HG03139 (cell line): ENCODE data around the gene SLC1A5.
"Not testable (repeated sequence)": the region's sequence is repeated elsewhere in the genome, so short reads cannot be mapped to it uniquely, and the experiment has no call there.

Source experiments
- ATAC-seq: cut with Tn5 transposase; IDR thresholded peaks from one replicate; pipeline ENCODE4 v1.9.1; 2021; ENCODE audit not compliant: unreplicated experiment

SLC1A5 gene

DNA sequence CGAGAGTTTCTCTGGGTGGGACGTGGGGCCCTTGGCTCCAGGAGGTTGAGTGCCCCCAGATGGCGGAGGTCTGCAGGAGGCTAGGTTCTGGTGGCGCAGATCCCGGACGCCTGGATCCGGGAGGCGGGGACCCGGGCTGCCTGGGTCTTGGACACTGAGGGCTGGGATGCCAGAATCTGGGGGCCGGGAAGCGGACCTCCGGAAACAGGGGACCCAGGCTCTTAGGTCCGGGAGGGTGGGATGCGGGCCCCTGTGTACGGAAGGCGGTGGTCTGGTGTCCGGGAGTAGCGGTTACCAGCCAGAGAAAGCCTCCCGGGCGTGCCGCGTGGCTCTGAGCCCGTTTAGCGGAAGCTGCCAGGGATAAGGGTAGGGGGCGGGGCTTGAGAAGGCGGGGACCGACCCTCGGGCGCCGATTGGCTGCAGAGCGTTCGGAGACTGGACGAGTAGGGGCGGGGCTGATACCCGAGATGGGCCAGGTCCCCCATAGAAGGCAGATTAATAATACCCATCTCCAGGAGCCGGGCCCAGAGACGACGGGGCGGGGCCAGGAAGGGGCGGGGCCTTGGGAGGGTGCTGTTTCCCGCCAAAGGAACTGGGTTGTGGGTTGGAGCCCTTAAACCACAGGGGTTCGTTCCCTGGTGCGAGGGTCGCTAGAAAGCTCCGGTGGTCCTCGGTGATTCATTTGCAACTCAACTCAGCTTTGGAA is at the start of gene SLC1A5:
TSS of gene SLC1A5 (minus strand) at position 333 of the 706 bp plus-strand sequence. CDS start 629 bp downstream, outside the sequence.
- ATAC-seq = peak; percentile 67

GRCh38 chr19:46838160-46838559 is 49.8 kb upstream of the SLC1A5 start:
- no peak for ATAC-seq

- ATAC-seq = no peak
Observed at GRCh38 chr19:46834984-46835383, 46.6 kb upstream of the SLC1A5 start.

DNA sequence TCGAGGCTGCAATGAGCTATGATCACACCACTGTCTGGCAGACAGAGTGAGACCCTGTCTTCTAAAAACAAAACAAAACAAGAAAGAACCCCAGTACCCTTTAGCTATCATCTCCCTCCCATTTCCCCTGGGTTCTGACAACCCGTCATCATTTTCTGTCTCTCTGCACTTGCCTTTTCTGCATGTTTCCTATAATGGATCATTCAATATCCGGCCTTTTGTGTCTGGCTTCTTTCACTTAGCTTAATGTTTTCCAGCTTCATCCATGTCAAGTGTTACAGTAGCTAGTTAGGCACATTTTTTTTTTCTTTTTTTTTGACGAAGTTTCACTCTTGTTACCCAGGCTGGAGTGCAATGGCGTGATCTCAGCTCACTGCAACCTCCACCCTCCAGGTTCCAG is 45.7 kb upstream of the SLC1A5 start:
- ATAC-seq = no peak

- no peak for ATAC-seq
Observed at GRCh38 chr19:46830864-46831263, 42.5 kb upstream of the SLC1A5 start.

GRCh38 chr19:46828484-46828883 is 40.1 kb upstream of the SLC1A5 start:
- ATAC-seq = no peak

GRCh38 chr19:46825731-46826055 is 37.3 kb upstream of the SLC1A5 start:
- ATAC-seq = no peak

DNA sequence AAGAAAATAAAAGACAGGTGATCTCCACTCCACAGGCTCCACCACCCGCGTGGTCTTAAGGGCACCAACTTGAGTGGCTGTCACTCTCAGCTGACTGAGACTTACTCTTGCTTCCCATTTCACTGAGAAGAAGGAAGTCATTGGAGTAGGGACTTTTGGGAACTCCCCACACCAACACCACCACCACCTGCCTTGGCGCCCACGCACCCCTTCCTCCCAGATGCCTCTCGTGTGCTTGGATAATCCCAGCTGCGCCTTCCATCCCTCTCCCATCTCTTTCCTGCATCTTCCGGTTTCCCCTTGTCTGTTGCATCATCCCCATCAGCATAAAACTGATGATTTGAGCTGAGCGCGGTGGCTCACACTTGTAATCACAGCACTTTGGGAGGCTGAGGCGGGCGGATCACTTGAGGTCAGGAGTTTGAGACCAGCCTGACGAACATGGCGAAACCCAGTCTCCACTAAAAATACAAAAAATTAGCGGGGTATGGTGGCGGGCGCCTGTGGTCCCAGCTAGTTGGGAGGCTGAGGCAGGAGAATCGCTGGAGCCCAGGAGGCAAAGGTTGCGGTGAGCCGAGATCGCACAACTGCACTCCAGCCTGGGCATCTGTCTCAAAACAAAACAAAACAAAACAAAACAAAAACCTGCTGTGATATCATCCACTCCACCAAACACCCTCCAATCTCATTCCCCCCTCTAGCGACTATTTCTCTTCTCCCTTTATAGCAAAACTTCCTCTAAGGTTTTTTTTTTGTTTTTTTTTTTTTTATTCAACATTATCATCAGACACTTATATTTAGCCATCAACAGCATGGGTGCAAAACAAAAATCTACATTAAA is 36.7 kb upstream of the SLC1A5 start:
- ATAC-seq = no peak

- ATAC-seq = no peak
Observed at GRCh38 chr19:46823049-46823448, 34.7 kb upstream of the SLC1A5 start.

- ATAC-seq = not testable (repeated sequence)
Observed at GRCh38 chr19:46822410-46822787, 34.0 kb upstream of the SLC1A5 start.

- no peak for ATAC-seq
Observed at GRCh38 chr19:46821512-46822409, 33.4 kb upstream of the SLC1A5 start.

DNA sequence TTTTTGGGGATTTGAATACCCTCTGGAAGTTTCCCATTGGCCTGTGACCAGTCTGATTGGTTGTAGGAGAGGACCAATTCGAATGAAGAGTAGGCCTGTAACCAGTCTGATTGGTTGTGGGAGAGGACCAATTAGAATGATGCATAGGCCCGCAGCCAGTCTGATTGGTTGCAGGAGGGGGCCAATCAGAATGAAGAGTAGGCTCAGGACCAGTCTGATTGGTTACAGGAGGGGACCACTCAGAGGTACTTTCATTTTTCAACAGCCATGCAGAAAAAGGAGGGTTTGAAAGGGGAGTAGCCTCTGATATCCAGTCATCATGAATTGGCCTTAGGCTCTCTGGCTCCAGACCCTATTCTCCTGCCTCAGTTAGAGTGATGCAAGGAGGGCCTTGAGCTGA is 30.4 kb upstream of the SLC1A5 start:
- ATAC-seq = no peak

DNA sequence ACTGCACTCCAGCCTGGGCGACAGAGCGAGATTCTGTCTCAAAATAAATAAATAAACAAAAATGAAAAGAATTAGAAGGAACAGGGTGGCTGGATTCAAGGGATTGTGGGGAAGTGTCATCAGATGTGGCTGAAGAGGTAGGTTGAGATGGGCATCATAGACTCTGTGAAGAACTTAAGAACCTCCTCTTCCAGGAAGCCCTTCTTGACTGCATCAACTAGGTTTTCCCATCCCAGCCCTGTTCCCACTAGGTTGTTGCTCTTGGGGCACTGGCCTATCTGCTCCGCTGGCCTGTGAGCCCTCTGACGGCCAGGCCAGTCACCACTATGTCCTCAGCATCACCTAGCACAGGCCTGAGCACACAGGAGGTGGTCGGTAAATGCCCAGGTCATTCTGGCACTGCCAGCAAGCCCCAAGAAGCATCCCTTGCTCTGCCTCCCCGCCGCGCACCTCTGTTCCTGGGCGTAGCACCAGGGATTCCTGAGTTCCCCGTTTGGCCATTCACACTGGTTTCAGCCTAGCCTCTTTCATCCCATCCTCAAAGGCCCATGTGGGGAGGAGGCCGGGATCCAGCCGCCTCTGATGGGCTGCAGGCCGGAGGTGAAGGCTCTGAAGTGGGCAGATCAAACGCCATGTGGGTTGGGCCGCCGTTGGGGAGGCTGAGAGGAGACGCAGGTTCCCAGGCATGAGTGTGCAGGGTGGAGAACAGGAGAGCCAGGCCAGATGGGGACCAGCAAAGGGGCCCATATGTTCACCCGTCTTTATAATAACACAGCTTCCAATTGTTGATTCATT is 27.6 kb upstream of the SLC1A5 start:
- no peak for ATAC-seq

DNA sequence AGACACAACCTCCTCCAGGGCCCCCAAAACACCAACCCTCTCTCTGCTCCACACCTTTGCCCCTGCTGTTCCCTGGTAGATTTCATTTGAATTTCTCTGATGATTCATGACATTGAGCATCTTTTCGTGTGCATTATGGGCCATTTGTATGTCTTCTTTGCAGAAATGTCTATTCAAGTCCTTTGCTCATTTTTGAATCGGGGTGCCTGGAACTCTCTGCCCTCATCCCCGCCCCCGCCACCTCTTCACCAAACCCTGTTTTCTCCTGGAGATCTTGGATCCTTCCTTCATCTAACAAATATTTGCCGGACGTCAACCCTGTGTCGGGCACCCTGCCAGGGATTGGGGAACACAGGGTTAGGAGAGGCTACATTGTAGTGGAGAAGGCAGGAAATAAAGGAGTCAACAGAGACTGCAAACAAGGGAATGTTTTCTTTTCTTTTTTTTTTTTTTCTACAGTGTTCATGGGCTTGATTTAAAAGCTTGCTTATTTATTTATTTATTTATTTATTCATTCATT is 25.5 kb upstream of the SLC1A5 start:
- no peak for ATAC-seq

DNA sequence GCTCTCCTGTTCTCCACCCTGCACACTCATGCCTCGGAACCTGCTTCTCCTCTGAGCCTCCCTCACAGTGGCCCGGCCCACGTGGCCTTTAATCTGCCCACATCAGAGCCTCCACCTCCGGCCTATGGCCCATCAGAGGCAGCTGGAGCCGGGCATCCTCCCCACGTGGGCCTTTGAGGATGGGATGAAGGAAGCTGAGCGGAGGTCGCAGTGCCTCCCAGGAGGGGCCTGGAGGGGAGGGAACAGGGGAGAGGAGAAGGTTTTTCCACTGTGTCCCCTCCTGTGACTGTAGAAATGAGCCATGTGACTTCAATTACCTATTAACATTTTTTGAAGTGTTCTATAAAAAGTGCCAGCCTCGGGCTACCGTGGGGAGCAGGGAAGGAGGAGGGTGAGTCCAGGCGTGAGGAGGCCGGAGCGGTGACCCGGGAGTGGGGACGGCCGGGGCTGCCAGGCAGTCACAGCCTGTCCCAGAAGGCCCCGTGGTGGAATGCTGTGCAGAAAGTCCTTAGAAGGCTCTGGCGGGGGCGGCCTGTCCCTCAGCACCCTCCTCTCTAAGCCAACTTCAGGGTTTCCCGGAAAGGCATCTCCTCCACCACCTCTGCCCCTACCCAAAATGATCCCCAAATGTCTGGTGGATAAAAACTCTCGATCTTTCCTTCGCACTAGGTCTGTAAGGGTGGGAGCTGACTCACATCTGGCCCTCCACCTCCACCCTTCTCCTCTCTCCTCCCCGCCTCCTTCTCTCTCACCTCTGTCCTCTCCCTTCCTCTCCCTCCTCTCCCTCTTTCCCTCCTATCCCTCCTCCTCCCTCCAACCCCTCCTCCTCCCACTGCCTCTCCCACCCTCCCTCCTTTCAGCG is 24.8 kb upstream of the SLC1A5 start:
- no peak for ATAC-seq

- no peak for ATAC-seq
Observed at GRCh38 chr19:46809534-46810272, 21.3 kb upstream of the SLC1A5 start.

- no peak for ATAC-seq
Observed at GRCh38 chr19:46806656-46807055, 18.3 kb upstream of the SLC1A5 start.

- ATAC-seq = not testable (repeated sequence)
Observed at GRCh38 chr19:46804432-46804831, 16.0 kb upstream of the SLC1A5 start.

- ATAC-seq = no peak
Observed at GRCh38 chr19:46803555-46803954, 15.2 kb upstream of the SLC1A5 start.
